ENCODE measurements around the gene MRPL32. TPM values are rescaled to one million over a fixed set of nuclear protein-coding genes. Genes with fewer than 3 reads are reported as not detected.

MRPL32 gene
- total RNA-seq, 2 donors from 2014 or later, result 15.5 to 25.7 TPM

DNA sequence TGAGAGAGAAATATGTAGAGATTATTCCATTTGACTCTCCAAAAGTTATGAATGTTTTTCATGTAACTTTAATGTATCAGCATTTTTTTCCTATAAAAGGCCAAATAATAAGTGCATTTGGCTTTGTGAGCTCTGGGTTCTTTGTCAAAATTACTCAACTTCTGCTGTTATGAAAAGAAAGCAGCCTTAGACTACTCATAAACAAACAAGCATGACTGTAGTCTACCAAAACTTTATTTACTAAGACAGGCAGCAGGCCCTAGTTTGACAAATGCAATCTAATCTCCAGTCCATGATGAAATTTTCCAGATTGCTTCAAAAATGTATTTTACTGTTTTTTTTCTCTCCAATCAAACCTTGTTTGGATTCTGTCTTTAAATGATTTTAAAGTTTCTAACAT is 46.3 kb downstream of the MRPL32 start:
- ATAC-seq (no peak), DNase-seq (no peak)
- intact Hi-C loops (cut with DNase I), result no loop called here
- Histone ChIP-seq H3K9me3 (no peaks in the 10 kb centered on the region), H3K27ac (no peak overlapping the region), H3K27me3 (no peaks in the 10 kb centered on the region), H3K4me3 (no peak overlapping the region), H3K36me3 (replicated peaks in 1 of 2; ENCODE audit: insufficient read depth in 1 of 2, low read depth in 2 of 2) (no peaks in the 10 kb centered on the region), H3K4me1 (no peaks in the 10 kb centered on the region)
- TF ChIP-seq CTCF (IDR thresholded peaks at IDR 0.05) (no peak), POLR2A (IDR thresholded peaks at IDR 0.05) (no peak)

GRCh38 chr7:42980084-42980483 is 47.9 kb downstream of the MRPL32 start:
- no peaks in the 10 kb centered on the region for H3K27me3 ChIP-seq
- no peaks in the 10 kb centered on the region for H3K36me3 ChIP-seq (replicated peaks in 1 of 2; ENCODE audit: insufficient read depth in 1 of 2, low read depth in 2 of 2)
- intact Hi-C loops (cut with DNase I), result no loop called here
- no peak for DNase-seq
- ATAC-seq, result no peak
- TF ChIP-seq POLR2A (IDR thresholded peaks at IDR 0.05) (no peak), CTCF (IDR thresholded peaks at IDR 0.05) (no peak)
- H3K4me1 ChIP-seq, result no peaks in the 10 kb centered on the region
- WGBS, 2 donors, result 76 to 81% methylated on average over 2 of the region's 2 CpGs
- no peak overlapping the region for H3K4me3 ChIP-seq
- H3K9me3 ChIP-seq, result no peaks in the 10 kb centered on the region
- no peak overlapping the region for H3K27ac ChIP-seq

- TF ChIP-seq CTCF (IDR thresholded peaks at IDR 0.05) (no peak), POLR2A (IDR thresholded peaks at IDR 0.05) (no peak)
- H3K36me3 ChIP-seq (replicated peaks in 1 of 2; ENCODE audit: insufficient read depth in 1 of 2, low read depth in 2 of 2), result no peaks in the 10 kb centered on the region
- DNase-seq (no peak), ATAC-seq (no peak)
- intact Hi-C loops (cut with DNase I), result no loop called here
- no peaks in the 10 kb centered on the region for H3K4me1 ChIP-seq
- 62 to 67% methylated on average over 3 of the region's 3 CpGs for WGBS, 2 donors
- no peak overlapping the region for H3K27ac ChIP-seq
- H3K27me3 ChIP-seq, result no peaks in the 10 kb centered on the region
- H3K9me3 ChIP-seq, result no peaks in the 10 kb centered on the region
- no peak overlapping the region for H3K4me3 ChIP-seq
Observed at GRCh38 chr7:42980514-42980913, 48.3 kb downstream of the MRPL32 start.

GRCh38 chr7:42981601-42982000 is 49.4 kb downstream of the MRPL32 start:
- H3K4me1 ChIP-seq, result no peaks in the 10 kb centered on the region
- no peak overlapping the region for H3K4me3 ChIP-seq
- intact Hi-C loops (cut with DNase I), result no loop called here
- ATAC-seq, result no peak
- no peaks in the 10 kb centered on the region for H3K27me3 ChIP-seq
- no peak overlapping the region for H3K27ac ChIP-seq
- TF ChIP-seq CTCF (IDR thresholded peaks at IDR 0.05), result no peak
- no peak for TF ChIP-seq POLR2A (IDR thresholded peaks at IDR 0.05)
- no peaks in the 10 kb centered on the region for H3K9me3 ChIP-seq
- no peak for DNase-seq
- no peaks in the 10 kb centered on the region for H3K36me3 ChIP-seq (replicated peaks in 1 of 2; ENCODE audit: insufficient read depth in 1 of 2, low read depth in 2 of 2)
- WGBS, 2 donors, result 70 to 87% methylated on average over 1 of the region's 1 CpG

DNA sequence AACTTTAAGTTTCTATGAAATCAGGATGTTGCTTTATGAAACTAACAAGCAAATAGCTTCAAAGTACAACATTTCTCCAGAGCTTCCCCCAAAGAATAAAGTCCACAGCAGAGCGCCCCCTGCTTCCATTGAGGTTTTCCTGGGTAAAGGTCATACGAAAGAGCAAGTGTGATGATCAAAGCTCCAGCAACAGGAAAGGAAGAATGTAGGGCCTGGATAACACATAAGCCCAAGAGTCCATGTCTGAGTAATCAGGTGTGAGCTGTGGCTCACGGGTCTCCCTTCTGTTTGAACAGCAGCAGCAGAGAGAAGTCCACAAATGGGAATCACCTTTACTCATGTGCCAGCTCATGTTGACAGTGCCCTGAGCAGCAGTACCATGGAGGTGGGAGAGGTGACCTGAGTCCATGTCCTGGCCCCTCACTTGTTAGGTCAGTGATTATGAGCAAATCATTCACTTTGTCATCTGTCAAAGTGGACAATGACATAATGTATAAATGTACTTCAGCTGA is 50.5 kb downstream of the MRPL32 start:
- no peak for TF ChIP-seq CTCF (IDR thresholded peaks at IDR 0.05)
- no peak for TF ChIP-seq POLR2A (IDR thresholded peaks at IDR 0.05)
- H3K4me1 ChIP-seq, result no peaks in the 10 kb centered on the region
- H3K27ac ChIP-seq, result no peak overlapping the region
- intact Hi-C loops (cut with DNase I), result no loop called here
- no peaks in the 10 kb centered on the region for H3K36me3 ChIP-seq (replicated peaks in 1 of 2; ENCODE audit: insufficient read depth in 1 of 2, low read depth in 2 of 2)
- H3K4me3 ChIP-seq, result no peak overlapping the region
- DNase-seq (no peak), ATAC-seq (no peak)
- H3K27me3 ChIP-seq, result no peaks in the 10 kb centered on the region
- H3K9me3 ChIP-seq, result no peaks in the 10 kb centered on the region
- 48 to 60% methylated on average over 3 of the region's 3 CpGs for WGBS, 2 donors

Measured in body of pancreas (tissue), 4 donors.